ENCODE data around the gene NSMCE1. TPM values are rescaled to one million over a fixed set of nuclear protein-coding genes. Genes with fewer than 3 reads are reported as not detected.
A peak's percentile ranks its signal among the peaks of the same experiment; 100 is the strongest.

The NSMCE1 gene
- total RNA-seq, 4 donors from 2014 or later = 20.9 to 41.3 (median 30.6) TPM

DNA sequence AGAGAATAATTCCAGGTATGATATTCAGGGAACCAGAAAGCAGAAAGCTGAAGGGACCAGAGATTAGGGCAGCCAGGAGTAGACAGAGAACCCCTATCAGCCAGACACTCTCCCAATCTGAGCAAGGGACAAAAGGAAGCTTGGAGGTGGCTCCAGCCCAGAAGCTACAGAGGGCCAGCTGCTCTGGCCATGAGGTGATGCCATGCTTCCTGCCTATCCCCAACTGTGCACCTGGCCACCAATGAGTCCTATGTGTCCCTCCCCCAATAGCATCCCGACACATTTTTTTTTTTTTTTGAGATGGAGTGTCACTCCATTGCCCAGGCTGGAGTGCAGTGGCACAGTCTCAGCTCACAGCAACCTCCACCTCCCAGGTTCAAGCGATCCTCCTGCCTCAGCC lies 30.0 kb downstream of the NSMCE1 start:
- Histone ChIP-seq H3K27me3 (no peaks in the 10 kb centered on the region), H3K4me1 (peaks cover 14 to 77% (median 23%) of the 10 kb centered on the region in 4 donors), H3K9me3 (no peaks in the 10 kb centered on the region), H3K36me3 (peaks cover 0 to 3% (median 0%) of the 10 kb centered on the region in 3 donors), H3K27ac (peak overlapping the region in 3 of 4 donors; percentile 76 to 85 (median 83)), H3K4me3 (no peak overlapping the region)
- TF ChIP-seq, protein P1, sequence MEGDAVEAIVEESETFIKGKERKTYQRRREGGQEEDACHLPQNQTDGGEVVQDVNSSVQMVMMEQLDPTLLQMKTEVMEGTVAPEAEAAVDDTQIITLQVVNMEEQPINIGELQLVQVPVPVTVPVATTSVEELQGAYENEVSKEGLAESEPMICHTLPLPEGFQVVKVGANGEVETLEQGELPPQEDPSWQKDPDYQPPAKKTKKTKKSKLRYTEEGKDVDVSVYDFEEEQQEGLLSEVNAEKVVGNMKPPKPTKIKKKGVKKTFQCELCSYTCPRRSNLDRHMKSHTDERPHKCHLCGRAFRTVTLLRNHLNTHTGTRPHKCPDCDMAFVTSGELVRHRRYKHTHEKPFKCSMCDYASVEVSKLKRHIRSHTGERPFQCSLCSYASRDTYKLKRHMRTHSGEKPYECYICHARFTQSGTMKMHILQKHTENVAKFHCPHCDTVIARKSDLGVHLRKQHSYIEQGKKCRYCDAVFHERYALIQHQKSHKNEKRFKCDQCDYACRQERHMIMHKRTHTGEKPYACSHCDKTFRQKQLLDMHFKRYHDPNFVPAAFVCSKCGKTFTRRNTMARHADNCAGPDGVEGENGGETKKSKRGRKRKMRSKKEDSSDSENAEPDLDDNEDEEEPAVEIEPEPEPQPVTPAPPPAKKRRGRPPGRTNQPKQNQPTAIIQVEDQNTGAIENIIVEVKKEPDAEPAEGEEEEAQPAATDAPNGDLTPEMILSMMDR (IDR thresholded peaks at IDR 0.05) = no peak
- no peak for TF ChIP-seq POLR2A (IDR thresholded peaks at IDR 0.05)
- DNase-seq = peak in 1 of 3 donors; percentile 28

DNA sequence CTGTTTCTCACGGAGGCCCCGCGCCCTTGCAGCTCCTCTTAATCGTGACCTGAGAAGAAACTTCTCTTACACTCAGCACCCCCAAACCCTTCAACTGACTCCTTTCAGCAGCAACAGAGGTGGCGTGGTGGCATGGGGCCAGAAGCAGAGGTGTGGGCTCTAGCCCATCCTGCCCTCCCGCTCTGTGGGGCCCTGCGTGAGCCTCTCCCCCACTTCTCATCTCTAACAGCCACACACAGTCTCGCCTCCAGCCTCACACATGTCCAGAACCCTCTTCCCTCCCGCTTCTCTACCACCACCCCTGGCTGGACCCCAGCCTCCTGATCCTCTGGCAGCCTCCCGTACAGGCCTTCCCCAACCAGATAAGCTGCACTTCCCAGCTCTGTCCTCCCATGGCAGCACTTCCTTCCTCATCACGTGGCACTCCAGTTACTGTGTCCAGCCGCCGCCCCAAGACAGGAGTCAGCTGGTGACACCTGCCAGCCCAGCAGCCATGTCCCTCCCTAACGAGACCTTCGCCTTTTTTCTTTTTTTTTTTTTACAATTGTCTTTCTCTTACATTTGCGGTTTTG lies 30.5 kb downstream of the NSMCE1 start:
- Histone ChIP-seq H3K4me1 (peaks cover 14 to 77% (median 23%) of the 10 kb centered on the region in 4 donors), H3K36me3 (peaks cover 0 to 5% (median 0%) of the 10 kb centered on the region in 3 donors), H3K4me3 (peak overlapping the region in 1 of 4 donors; percentile 33), H3K27me3 (no peaks in the 10 kb centered on the region), H3K27ac (peak overlapping the region; percentile 76 to 88 (median 84)), H3K9me3 (no peaks in the 10 kb centered on the region)
- DNase-seq = peak in 2 of 3 donors; percentile 39 to 71
- TF ChIP-seq, protein P1 (IDR thresholded peaks at IDR 0.05) = peak in 1 of 6 experiments; percentile 18
- no peak for TF ChIP-seq POLR2A (IDR thresholded peaks at IDR 0.05)

DNA sequence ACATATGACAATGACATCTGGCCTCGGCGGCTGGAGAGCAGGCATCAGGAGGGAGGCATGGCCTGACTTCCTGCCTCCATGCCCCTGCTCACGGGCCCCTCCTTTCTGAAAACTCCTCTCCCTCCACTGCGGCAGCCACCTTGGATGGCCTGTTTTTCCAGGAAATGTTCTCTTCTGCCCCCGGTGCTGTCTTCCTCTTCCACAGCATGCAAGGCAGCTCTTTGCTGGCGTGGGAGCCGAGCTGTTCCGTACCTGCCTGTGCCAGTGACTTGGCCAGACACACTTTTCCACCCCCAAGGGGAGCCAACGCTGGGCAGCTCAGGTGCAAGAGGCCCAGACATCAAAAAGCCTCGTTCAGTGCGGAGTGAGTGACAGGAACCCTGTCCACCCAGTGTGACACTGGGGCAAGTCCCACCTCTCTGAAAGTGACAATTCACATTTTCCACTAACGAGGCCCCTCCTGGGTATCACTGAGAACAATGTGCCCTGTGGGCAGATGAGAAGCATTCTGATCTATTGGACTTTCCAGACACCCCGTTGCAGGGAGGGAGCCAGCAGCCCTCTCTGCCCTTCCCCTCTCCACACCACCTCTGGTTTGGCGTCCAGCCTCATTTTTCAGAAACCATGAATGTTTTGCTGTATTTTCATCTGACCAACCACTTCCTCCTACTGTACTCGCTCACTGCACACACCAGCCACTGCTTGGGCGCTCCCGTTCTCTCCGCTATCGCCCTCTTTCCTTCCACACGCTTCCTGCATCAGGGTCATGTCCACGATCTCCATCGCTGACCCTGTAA lies 31.2 kb downstream of the NSMCE1 start:
- Histone ChIP-seq H3K9me3 (no peaks in the 10 kb centered on the region), H3K4me3 (peak overlapping the region in 3 of 4 donors; percentile 1 to 33 (median 22)), H3K36me3 (peaks cover 0 to 5% (median 0%) of the 10 kb centered on the region in 3 donors), H3K27me3 (no peaks in the 10 kb centered on the region), H3K27ac (peak overlapping the region; percentile 76 to 88 (median 84)), H3K4me1 (peaks cover 21 to 77% (median 24%) of the 10 kb centered on the region in 4 donors)
- TF ChIP-seq, protein P1 (IDR thresholded peaks at IDR 0.05) = no peak
- no peak for TF ChIP-seq POLR2A (IDR thresholded peaks at IDR 0.05)
- peak in 2 of 3 donors; percentile 75 to 79 for DNase-seq

DNA sequence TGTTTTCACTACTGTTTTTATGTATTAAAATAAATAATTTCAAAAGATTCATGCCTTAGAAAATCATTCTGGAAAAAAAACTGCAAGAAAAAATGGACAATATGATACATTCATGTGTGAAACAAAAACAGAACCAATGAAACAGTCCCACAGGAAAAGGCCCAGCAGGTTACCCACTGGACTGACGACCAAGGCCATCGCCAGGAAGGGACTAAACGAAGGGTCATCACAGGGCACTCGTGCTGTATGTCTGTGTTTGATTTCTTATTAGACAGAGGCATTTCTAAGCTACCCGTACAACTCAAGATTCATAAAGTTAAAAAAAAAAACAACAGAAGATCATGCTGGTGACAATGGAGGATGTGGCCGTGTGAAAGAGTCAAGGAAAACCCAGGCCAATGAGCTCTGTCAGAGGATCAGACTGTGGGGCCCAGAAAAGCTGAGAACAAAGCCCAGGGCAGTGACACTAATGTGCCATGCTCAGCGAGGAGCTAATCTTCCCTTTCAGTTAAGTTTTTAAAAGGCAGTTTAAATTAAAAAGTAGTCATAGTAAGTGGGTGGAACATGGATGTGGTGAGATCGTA lies 31.8 kb downstream of the NSMCE1 start:
- no peak for DNase-seq
- Histone ChIP-seq H3K4me1 (peaks cover 26 to 77% (median 31%) of the 10 kb centered on the region in 4 donors), H3K9me3 (no peaks in the 10 kb centered on the region), H3K27ac (peak overlapping the region; percentile 76 to 88 (median 84)), H3K4me3 (no peak overlapping the region), H3K27me3 (no peaks in the 10 kb centered on the region), H3K36me3 (peaks cover 0 to 5% (median 0%) of the 10 kb centered on the region in 3 donors)
- TF ChIP-seq POLR2A (IDR thresholded peaks at IDR 0.05) = no peak
- TF ChIP-seq, protein P1 (IDR thresholded peaks at IDR 0.05) = no peak

DNA sequence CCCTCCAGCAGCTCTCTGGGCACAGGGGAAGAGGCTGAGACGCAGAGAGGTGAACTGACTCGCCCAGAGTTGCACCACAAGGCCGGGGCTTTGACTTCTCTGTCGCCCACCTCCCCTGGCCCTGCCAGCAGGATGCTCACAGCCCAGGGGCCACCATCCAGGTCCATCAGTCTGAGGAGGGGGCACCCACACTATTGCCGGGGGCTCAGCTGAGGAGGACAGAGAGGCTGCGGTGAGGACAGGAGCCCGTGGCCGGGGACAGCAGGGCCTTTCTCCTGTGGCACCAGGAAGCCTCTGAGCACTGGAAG lies 32.7 kb downstream of the NSMCE1 start:
- no peak for DNase-seq
- peak overlapping the region; percentile 76 to 90 (median 84) for H3K27ac ChIP-seq
- H3K36me3 ChIP-seq = peaks cover 0 to 5% (median 0%) of the 10 kb centered on the region in 3 donors
- H3K9me3 ChIP-seq = no peaks in the 10 kb centered on the region
- peaks cover 29 to 76% (median 34%) of the 10 kb centered on the region in 4 donors for H3K4me1 ChIP-seq
- no peaks in the 10 kb centered on the region for H3K27me3 ChIP-seq
- TF ChIP-seq, protein P1 (IDR thresholded peaks at IDR 0.05) = no peak
- TF ChIP-seq POLR2A (IDR thresholded peaks at IDR 0.05) = no peak
- H3K4me3 ChIP-seq = no peak overlapping the region
